ENCODE results near the gene MCL1.

The MCL1 gene

DNA sequence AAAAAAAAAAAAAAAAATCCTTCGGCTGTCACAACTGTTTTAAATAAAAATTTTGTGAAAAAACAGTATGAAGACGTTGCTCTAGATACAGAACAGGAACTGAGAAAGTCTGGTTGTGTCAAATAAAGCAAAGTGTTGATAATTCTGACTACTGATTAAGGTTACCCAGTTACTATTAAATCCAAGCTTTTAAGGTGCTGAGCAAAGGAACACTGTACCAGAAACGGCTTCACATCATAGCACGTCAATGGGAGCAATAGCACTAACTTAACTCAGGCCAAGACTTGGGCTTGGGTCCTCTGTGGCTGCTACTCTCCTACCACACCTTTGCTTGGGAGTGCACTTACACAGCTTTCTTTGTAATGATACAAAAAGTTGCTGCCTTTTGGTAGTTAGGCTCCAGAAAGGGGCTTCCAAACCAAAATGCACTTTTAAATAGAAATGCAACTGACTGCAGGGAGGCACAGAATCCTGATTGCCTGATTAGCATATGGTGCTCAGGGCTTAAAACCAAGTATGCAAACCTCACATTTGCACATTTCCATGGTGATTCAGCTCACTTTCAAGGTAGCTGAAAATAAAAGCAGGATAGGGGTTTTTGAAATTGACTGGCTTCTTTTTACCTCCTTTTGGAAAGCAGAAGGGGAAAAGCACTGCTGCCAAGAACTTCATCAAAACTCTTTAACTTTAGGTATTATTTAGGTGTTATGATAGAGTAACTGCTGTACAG, 6.3 kb downstream of the MCL1 start:
- TF ChIP-seq, protein P1, sequence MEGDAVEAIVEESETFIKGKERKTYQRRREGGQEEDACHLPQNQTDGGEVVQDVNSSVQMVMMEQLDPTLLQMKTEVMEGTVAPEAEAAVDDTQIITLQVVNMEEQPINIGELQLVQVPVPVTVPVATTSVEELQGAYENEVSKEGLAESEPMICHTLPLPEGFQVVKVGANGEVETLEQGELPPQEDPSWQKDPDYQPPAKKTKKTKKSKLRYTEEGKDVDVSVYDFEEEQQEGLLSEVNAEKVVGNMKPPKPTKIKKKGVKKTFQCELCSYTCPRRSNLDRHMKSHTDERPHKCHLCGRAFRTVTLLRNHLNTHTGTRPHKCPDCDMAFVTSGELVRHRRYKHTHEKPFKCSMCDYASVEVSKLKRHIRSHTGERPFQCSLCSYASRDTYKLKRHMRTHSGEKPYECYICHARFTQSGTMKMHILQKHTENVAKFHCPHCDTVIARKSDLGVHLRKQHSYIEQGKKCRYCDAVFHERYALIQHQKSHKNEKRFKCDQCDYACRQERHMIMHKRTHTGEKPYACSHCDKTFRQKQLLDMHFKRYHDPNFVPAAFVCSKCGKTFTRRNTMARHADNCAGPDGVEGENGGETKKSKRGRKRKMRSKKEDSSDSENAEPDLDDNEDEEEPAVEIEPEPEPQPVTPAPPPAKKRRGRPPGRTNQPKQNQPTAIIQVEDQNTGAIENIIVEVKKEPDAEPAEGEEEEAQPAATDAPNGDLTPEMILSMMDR (IDR thresholded peaks at IDR 0.05; ENCODE audit: low read length) = no peak
- no peak for TF ChIP-seq EZH2 (IDR thresholded peaks at IDR 0.05; ENCODE audit: borderline replicate concordance, low read length)
- no peaks in the 10 kb centered on the region for H3K9me3 ChIP-seq (ENCODE audit: low read length)
- H3K4me1 ChIP-seq (ENCODE audit: insufficient read depth, low read length, severe bottlenecking) = peaks cover 83% of the 10 kb centered on the region
- H3K4me3 ChIP-seq (ENCODE audit: low read depth, low read length, poor library complexity, severe bottlenecking) = no peak overlapping the region
- H2AFZ ChIP-seq (ENCODE audit: low read length) = no peak overlapping the region
- H3K9ac ChIP-seq (ENCODE audit: low read length) = no peak overlapping the region
- H3K4me2 ChIP-seq (ENCODE audit: low read length) = peak overlapping the region; percentile 15; the same call in 1 of the 2 replicates
- peaks cover 39% of the 10 kb centered on the region for H3K79me2 ChIP-seq (ENCODE audit: insufficient read depth, low read length)
- H3K27me3 ChIP-seq (ENCODE audit: insufficient read depth, low read length) = no peaks in the 10 kb centered on the region
- no peaks in the 10 kb centered on the region for H3K9me2 ChIP-seq (ENCODE audit: low read depth, low read length)
- H3F3A ChIP-seq (ENCODE audit: insufficient read depth, low read length) = peaks cover 20% of the 10 kb centered on the region
- H4K20me1 ChIP-seq (ENCODE audit: insufficient read depth, low read length) = 0 out of 2 replicates have a peak, but pooled peaks cover 5% of the 10 kb centered on the region
- H3K36me3 ChIP-seq (ENCODE audit: insufficient read depth, low read length) = peaks cover 69% of the 10 kb centered on the region
- peak overlapping the region; percentile 99 for H3K27ac ChIP-seq (ENCODE audit: low read depth, low read length, poor library complexity, severe bottlenecking)

DNA sequence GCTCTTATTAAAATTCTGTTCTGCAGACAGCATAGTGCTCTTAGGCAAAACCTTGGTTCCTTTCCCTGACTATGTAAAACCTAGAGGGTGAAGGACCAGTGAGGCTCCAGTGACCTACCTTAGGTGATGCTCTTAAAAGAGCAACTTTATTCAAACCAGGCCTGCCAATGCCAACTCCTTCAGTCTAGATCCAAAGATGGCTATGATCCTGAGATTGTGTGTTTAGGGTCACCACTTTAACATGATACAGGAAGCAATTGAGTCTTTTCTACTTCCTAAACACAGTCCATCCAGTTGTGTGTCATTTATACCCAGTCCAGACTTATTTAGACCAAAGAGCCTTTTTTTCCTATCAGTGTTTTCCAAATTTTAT, 10.8 kb downstream of the MCL1 start:
- no peaks in the 10 kb centered on the region for H4K20me1 ChIP-seq (ENCODE audit: insufficient read depth, low read length)
- H3K4me2 ChIP-seq (ENCODE audit: low read length) = peak overlapping the region; percentile 69
- no peaks in the 10 kb centered on the region for H3K9me2 ChIP-seq (ENCODE audit: low read depth, low read length)
- peaks cover 25% of the 10 kb centered on the region for H3K36me3 ChIP-seq (ENCODE audit: insufficient read depth, low read length)
- H3K79me2 ChIP-seq (ENCODE audit: insufficient read depth, low read length) = no peaks in the 10 kb centered on the region
- H3K9me3 ChIP-seq (ENCODE audit: low read length) = no peaks in the 10 kb centered on the region
- H3K9ac ChIP-seq (ENCODE audit: low read length) = peak overlapping the region; percentile 50; the same call in 1 of the 2 replicates
- H2AFZ ChIP-seq (ENCODE audit: low read length) = no peak overlapping the region
- H3F3A ChIP-seq (ENCODE audit: insufficient read depth, low read length) = peaks cover 24% of the 10 kb centered on the region
- TF ChIP-seq, protein P1 (IDR thresholded peaks at IDR 0.05; ENCODE audit: low read length) = no peak
- no peak for TF ChIP-seq EZH2 (IDR thresholded peaks at IDR 0.05; ENCODE audit: borderline replicate concordance, low read length)
- peak overlapping the region; percentile 44 for H3K4me3 ChIP-seq (ENCODE audit: low read depth, low read length, poor library complexity, severe bottlenecking)
- peaks cover 90% of the 10 kb centered on the region for H3K4me1 ChIP-seq (ENCODE audit: insufficient read depth, low read length, severe bottlenecking)
- no peaks in the 10 kb centered on the region for H3K27me3 ChIP-seq (ENCODE audit: insufficient read depth, low read length)
- H3K27ac ChIP-seq (ENCODE audit: low read depth, low read length, poor library complexity, severe bottlenecking) = peak overlapping the region; percentile 99

DNA sequence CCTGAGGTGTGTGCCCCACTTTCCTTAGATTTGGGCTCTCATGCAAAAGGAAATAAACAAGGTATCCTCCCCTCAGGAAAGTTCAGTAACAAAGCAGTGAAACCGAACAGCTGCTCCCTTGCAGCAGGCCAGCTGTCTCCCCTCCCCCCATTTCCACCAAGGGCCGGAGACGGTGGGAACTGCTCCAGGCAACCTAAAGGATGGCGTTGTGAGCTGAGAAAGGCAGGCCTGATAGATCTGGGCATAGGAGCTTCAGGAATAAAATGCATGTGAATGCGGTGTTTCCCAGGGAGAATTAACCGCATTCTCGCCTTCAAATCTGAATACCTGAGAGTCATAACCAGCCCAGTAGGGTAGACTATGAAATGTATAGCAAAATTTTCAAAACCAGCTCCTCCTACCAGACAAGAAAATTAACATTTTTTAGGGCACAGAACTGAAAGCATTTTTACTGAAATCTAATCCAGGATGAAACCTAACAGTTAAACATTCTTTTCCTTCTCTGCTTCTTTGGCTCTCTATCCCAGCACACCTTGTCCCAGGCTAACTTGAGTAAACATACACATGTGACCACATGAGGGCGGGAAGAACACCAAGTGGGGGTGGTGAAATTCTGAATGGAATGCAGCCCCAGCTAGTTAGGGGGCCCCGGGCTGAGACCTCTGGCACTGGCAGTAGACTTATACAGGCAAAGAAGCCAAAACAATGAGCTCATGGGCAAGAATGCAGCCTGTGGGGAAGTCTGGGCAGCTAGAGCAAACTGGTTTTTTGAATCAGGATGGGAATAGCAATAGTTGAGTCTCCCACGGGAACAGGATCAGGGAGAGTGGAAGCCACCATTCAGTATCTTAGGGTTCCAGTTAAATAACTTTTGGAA, 11.5 kb downstream of the MCL1 start:
- H3K4me3 ChIP-seq (ENCODE audit: low read depth, low read length, poor library complexity, severe bottlenecking) = peak overlapping the region; percentile 44
- H3K27me3 ChIP-seq (ENCODE audit: insufficient read depth, low read length) = no peaks in the 10 kb centered on the region
- no peak overlapping the region for H2AFZ ChIP-seq (ENCODE audit: low read length)
- peaks cover 19% of the 10 kb centered on the region for H3K36me3 ChIP-seq (ENCODE audit: insufficient read depth, low read length)
- TF ChIP-seq EZH2 (IDR thresholded peaks at IDR 0.05; ENCODE audit: borderline replicate concordance, low read length) = no peak
- TF ChIP-seq, protein P1 (IDR thresholded peaks at IDR 0.05; ENCODE audit: low read length) = no peak; the same call in 1 of the 2 replicates
- H3K4me1 ChIP-seq (ENCODE audit: insufficient read depth, low read length, severe bottlenecking) = peaks cover 90% of the 10 kb centered on the region
- no peaks in the 10 kb centered on the region for H3K9me3 ChIP-seq (ENCODE audit: low read length)
- H3K27ac ChIP-seq (ENCODE audit: low read depth, low read length, poor library complexity, severe bottlenecking) = peak overlapping the region; percentile 99
- H3K9ac ChIP-seq (ENCODE audit: low read length) = peak overlapping the region; percentile 50
- H4K20me1 ChIP-seq (ENCODE audit: insufficient read depth, low read length) = no peaks in the 10 kb centered on the region
- H3K4me2 ChIP-seq (ENCODE audit: low read length) = peak overlapping the region; percentile 69
- H3K79me2 ChIP-seq (ENCODE audit: insufficient read depth, low read length) = no peaks in the 10 kb centered on the region
- no peaks in the 10 kb centered on the region for H3K9me2 ChIP-seq (ENCODE audit: low read depth, low read length)
- H3F3A ChIP-seq (ENCODE audit: insufficient read depth, low read length) = peaks cover 27% of the 10 kb centered on the region
